Activated B cell treated with CpG ODN at 0.5 μM for 24 hours (primary cell): ENCODE data around the gene TMEM87B. TPM values are rescaled to one million over a fixed set of nuclear protein-coding genes. Genes with fewer than 3 reads are reported as not detected.

Experiments used
- ATAC-seq: fragments of 200-7000 bp; cut with Tn5 transposase; one replicate; pipeline ENCODE4 v1.10.0; 2021; ENCODE audit warnings: low read depth, mild to moderate bottlenecking, moderate library complexity
- CTCF ChIA-PET: fragments of 350-600 bp; sonication (Branson Sonifier 250); formaldehyde crosslinking; loops from one replicate; lab custom pipeline; 2021; ENCODE audit warnings: antibody characterized with exemption; lab: Charles Lee
- POLR2A ChIA-PET: fragments of 350-600 bp; sonication (Branson Sonifier 250); formaldehyde crosslinking; loops from one replicate; lab custom pipeline; 2021; ENCODE audit warnings: antibody characterized with exemption; lab: Charles Lee
- DNase-seq: peaks from one replicate; pipeline ENCODE4 v3.0.0; 2022
- H3K27ac Mint-ChIP-seq: one replicate; pipeline ENCODE4 v1.8.0; 2020; ENCODE audit warnings: mixed read lengths
- H3K27me3 Mint-ChIP-seq: one replicate; pipeline ENCODE4 v1.8.0; 2021; ENCODE audit warnings: mixed read lengths
- H3K36me3 Mint-ChIP-seq: one replicate; pipeline ENCODE4 v1.8.0; 2021; ENCODE audit warnings: low read depth, mixed read lengths
- H3K4me1 Mint-ChIP-seq: one replicate; pipeline ENCODE4 v1.8.0; 2021; ENCODE audit warnings: mixed read lengths
- H3K4me3 Mint-ChIP-seq: one replicate; pipeline ENCODE4 v1.8.0; 2020; ENCODE audit warnings: mild to moderate bottlenecking, mixed read lengths
- H3K9me3 Mint-ChIP-seq: one replicate; pipeline ENCODE4 v1.8.0; 2020; ENCODE audit warnings: mixed read lengths
- CTCF ChIP-seq: fragments of 200-600 bp; IDR thresholded peaks from one replicate; pipeline ENCODE4 v1.8.0; 2022; ENCODE audit warnings: antibody characterized with exemption, mild to moderate bottlenecking
- intact Hi-C: fragments of 100-400 bp; cut with micrococcal nuclease; formaldehyde crosslinking; loops from one replicate; pipeline ENCODE4 v1.15.1; 2024
- total RNA-seq: library from RNA; stranded (reverse); gene quantifications from 2 replicates; pipeline ENCODE4 v1.2.3, GENCODE V29; 2022

TMEM87B gene
- total RNA-seq, 1 donor from 2014 or later = 19.8 TPM

- CTCF ChIA-PET = no interaction called here
- Mint-ChIP-seq H3K27me3 (no peaks in the 10 kb centered on the region), H3K4me3 (no peak overlapping the region), H3K36me3 (peaks cover 58% of the 10 kb centered on the region), H3K9me3 (no peaks in the 10 kb centered on the region), H3K27ac (no peak overlapping the region), H3K4me1 (peaks cover 51% of the 10 kb centered on the region)
- intact Hi-C loops = loop anchor here (5.0 to 10.0 kb wide), 3 partner anchors 648 to 1382 kb away; partner anchors contain the start of genes BUB1 and PSD4
- POLR2A ChIA-PET = no interaction called here
- no peak for DNase-seq
- no peak for ATAC-seq
- TF ChIP-seq CTCF = no peak
These were observed 4.6 kb downstream of the TMEM87B start for GRCh38 chr2:112059671-112060070.

GRCh38 chr2:112061299-112061698 lies 6.2 kb downstream of the TMEM87B start:
- POLR2A ChIA-PET = no interaction called here
- Mint-ChIP-seq H3K4me1 (peaks cover 54% of the 10 kb centered on the region), H3K9me3 (no peaks in the 10 kb centered on the region), H3K27me3 (no peaks in the 10 kb centered on the region), H3K4me3 (no peak overlapping the region), H3K27ac (no peak overlapping the region), H3K36me3 (peaks cover 66% of the 10 kb centered on the region)
- TF ChIP-seq CTCF = no peak
- ATAC-seq = no peak
- no peak for DNase-seq
- CTCF ChIA-PET = no interaction called here
- intact Hi-C loops = no loop called here

- Mint-ChIP-seq H3K4me1 (peaks cover 49% of the 10 kb centered on the region), H3K4me3 (no peak overlapping the region)
These were observed 6.8 kb downstream of the TMEM87B start for GRCh38 chr2:112061840-112062239.

GRCh38 chr2:112062894-112063293 lies 7.8 kb downstream of the TMEM87B start:
- intact Hi-C loops = no loop called here
- Mint-ChIP-seq H3K36me3 (peaks cover 76% of the 10 kb centered on the region), H3K27ac (peak overlapping the region; percentile 46), H3K27me3 (no peaks in the 10 kb centered on the region), H3K9me3 (no peaks in the 10 kb centered on the region), H3K4me1 (peaks cover 42% of the 10 kb centered on the region), H3K4me3 (no peak overlapping the region)
- DNase-seq = no peak
- ChIA-PET CTCF (no interaction called here), POLR2A (interaction anchor here (2.0 kb wide), 1 partner anchor 8 kb away, joined by 5 read pairs; the partner anchor contains the start of gene TMEM87B)
- no peak for TF ChIP-seq CTCF
- ATAC-seq = no peak

More at GRCh38 chr2:112061840-112062239, 6.8 kb downstream of the TMEM87B start:
- peaks cover 67% of the 10 kb centered on the region for H3K36me3 Mint-ChIP-seq
- DNase-seq = no peak
- CTCF ChIA-PET = no interaction called here
- no peak for ATAC-seq
- TF ChIP-seq CTCF = no peak
- POLR2A ChIA-PET = no interaction called here
- no peaks in the 10 kb centered on the region for H3K9me3 Mint-ChIP-seq
- no peaks in the 10 kb centered on the region for H3K27me3 Mint-ChIP-seq
- H3K27ac Mint-ChIP-seq = no peak overlapping the region
- intact Hi-C loops = no loop called here

GRCh38 chr2:112065486-112065885 lies 10.4 kb downstream of the TMEM87B start:
- H3K9me3 Mint-ChIP-seq = peaks cover 6% of the 10 kb centered on the region
- intact Hi-C loops = no loop called here
- ChIA-PET POLR2A (no interaction called here), CTCF (no interaction called here)
- H3K27ac Mint-ChIP-seq = peak overlapping the region; percentile 19
- H3K4me3 Mint-ChIP-seq = no peak overlapping the region
- H3K4me1 Mint-ChIP-seq = peaks cover 27% of the 10 kb centered on the region
- H3K27me3 Mint-ChIP-seq = no peaks in the 10 kb centered on the region
- no peak for DNase-seq
- ATAC-seq = no peak
- peaks cover 84% of the 10 kb centered on the region for H3K36me3 Mint-ChIP-seq
- TF ChIP-seq CTCF = no peak
